Stomach (tissue), 4 donors: Measurements from ENCODE around the gene EYA3.
A peak's percentile ranks its signal among the peaks of the same experiment; 100 is the strongest.

Experiments
- CTCF ChIP-seq, 7 experiments: fragments of 450-650 bp in 4 of 7; fragments of 200-600 bp in 3 of 7; sonication (generic) in 3 of 7; IDR thresholded peaks; one replicate each; pipeline ENCODE4 v1.5.1; 2016 to 2019; ENCODE audit warnings: antibody characterized with exemption in 7 of 7, control low read depth in 2 of 7, mild to moderate bottlenecking in 1 of 7
- EP300 ChIP-seq: sonication (generic); formaldehyde crosslinking; IDR thresholded peaks from one replicate; pipeline ENCODE4 v1.6.1; 2017; ENCODE audit warnings: antibody characterized with exemption
- POLR2A ChIP-seq, 4 donors: fragments of 450-650 bp; IDR thresholded peaks; one replicate each; pipeline ENCODE4 v1.6.1; 2016; ENCODE audit warnings: antibody characterized with exemption in 4 of 4, control low read depth in 2 of 4, mild to moderate bottlenecking in 1 of 4, moderate library complexity in 1 of 4
- POLR2AphosphoS5 ChIP-seq, 3 donors: sonication (generic); formaldehyde crosslinking; IDR thresholded peaks; one replicate each; pipeline ENCODE4 v1.6.1; 2016; ENCODE audit warnings: antibody characterized with exemption in 3 of 3

DNA sequence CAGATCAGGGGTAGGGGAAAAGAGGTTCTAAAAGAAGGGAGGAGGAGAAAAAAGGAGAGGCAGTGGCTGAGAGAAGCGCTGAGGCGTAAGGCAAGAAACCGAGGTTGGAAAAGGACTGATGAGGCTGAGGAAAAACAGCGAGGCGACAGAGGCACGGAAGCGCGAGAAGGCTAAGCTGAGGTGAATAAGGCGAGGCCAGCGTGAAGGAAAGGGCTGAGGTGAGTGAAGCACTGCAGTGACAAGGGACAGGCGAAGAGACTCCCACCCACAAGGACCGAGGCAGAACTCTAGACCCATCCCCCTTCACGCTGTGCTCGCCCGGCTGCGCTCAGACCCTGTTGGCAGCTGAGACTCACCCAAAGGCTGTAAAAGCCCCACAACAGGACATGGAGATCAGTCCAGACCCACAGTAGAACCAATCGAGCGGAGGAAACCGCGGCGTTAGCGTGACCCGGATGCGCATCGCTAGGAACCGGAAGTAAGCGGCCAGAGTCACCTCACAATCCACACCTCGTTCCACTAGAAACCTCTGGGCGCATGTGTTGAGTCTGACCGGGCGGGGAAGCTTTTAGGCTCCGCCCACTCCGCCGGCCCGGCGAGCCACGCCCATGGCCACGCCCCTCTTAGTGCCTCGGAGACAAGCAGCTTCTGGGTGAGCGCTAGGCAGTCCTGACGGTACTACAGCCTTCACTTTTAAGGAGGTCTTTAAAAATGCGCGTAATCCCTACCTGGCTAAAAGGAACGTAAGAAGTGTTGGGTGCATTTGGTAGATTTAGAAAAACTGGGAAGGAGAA, at the start of gene EYA3:
- TF ChIP-seq CTCF (IDR thresholded peaks at IDR 0.05) (no peak), POLR2AphosphoS5 (IDR thresholded peaks at IDR 0.05) (peak; percentile 77 to 92 (median 81)), POLR2A (IDR thresholded peaks at IDR 0.05) (no peak), EP300 (no peak)
